Measurements from ENCODE around the gene ARMC2. TPM values are rescaled to one million over a fixed set of nuclear protein-coding genes. Genes with fewer than 3 reads are reported as not detected.

ARMC2 gene
- total RNA-seq, 4 donors from 2014 or later: 3.1 to 11.1 (median 5.7) TPM

GRCh38 chr6:109002882-109003281 is 154.7 kb downstream of the ARMC2 start:
- TF ChIP-seq POLR2A (IDR thresholded peaks at IDR 0.05): no peak
- TF ChIP-seq EP300 (IDR thresholded peaks at IDR 0.05): no peak
- TF ChIP-seq, protein P1, sequence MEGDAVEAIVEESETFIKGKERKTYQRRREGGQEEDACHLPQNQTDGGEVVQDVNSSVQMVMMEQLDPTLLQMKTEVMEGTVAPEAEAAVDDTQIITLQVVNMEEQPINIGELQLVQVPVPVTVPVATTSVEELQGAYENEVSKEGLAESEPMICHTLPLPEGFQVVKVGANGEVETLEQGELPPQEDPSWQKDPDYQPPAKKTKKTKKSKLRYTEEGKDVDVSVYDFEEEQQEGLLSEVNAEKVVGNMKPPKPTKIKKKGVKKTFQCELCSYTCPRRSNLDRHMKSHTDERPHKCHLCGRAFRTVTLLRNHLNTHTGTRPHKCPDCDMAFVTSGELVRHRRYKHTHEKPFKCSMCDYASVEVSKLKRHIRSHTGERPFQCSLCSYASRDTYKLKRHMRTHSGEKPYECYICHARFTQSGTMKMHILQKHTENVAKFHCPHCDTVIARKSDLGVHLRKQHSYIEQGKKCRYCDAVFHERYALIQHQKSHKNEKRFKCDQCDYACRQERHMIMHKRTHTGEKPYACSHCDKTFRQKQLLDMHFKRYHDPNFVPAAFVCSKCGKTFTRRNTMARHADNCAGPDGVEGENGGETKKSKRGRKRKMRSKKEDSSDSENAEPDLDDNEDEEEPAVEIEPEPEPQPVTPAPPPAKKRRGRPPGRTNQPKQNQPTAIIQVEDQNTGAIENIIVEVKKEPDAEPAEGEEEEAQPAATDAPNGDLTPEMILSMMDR (IDR thresholded peaks at IDR 0.05): no peak
- H3K4me1 ChIP-seq: peaks cover 0 to 67% (median 25%) of the 10 kb centered on the region in 4 donors
- DNase-seq (ENCODE audit: low spot score in 2 of 2): no peak
- H3K4me3 ChIP-seq: peak overlapping the region in 1 of 4 donors; percentile 13
- peaks cover 0 to 22% (median 0%) of the 10 kb centered on the region in 3 donors for H3K36me3 ChIP-seq
- H3K27me3 ChIP-seq: no peaks in the 10 kb centered on the region
- H3K27ac ChIP-seq: peak overlapping the region; percentile 49 to 98 (median 86)
- H3K9me3 ChIP-seq: no peaks in the 10 kb centered on the region

DNA sequence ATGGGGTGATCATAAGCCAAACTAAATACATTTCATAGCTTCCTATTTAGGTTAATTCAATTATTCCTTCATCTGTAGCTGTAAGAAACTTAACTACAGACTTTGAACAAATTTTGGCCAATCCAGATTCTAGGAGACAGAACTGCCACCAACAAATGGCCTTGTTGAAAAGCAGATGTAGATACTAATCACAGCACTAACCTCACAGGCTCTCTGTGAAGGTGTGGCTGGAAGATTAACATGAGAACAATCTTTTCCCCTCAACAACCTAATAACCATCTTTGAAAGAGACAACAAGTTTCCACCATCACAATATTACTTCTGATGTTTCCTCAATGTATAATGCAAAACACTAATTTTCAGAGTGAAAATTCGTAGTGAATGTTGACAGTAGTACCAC is 158.6 kb downstream of the ARMC2 start:
- no peak for DNase-seq (ENCODE audit: low spot score in 2 of 2)
- H3K27ac ChIP-seq: peak overlapping the region in 3 of 4 donors; percentile 87 to 98 (median 96)
- H3K9me3 ChIP-seq: no peaks in the 10 kb centered on the region
- no peaks in the 10 kb centered on the region for H3K27me3 ChIP-seq
- peaks cover 0 to 54% (median 17%) of the 10 kb centered on the region in 4 donors for H3K4me1 ChIP-seq
- H3K36me3 ChIP-seq: no peaks in the 10 kb centered on the region
- H3K4me3 ChIP-seq: peak overlapping the region in 3 of 4 donors; percentile 2 to 97 (median 93)
- TF ChIP-seq EP300 (IDR thresholded peaks at IDR 0.05): no peak
- TF ChIP-seq, protein P1 (IDR thresholded peaks at IDR 0.05): no peak
- TF ChIP-seq POLR2A (IDR thresholded peaks at IDR 0.05): no peak
- WGBS, 2 donors: 59 to 62% methylated on average over 1 of the region's 1 CpG

DNA sequence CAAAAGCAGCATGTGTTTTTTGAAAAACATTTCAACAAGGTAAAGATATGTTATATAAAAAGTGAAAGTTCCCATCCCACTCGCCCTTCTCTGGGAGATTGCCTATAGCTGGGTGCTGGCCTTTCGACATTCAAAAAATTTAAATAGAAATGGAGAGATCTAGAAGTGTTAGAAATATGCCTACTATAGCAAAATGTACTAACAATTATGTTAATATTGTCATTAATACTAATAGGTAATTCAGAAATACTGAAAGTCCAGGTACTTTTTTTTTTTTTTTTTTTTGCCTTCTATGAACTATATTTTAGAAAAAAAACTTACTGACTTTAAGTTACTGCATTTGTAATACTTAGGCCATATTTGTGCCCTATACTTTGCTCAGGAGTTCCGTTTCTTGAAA is 159.3 kb downstream of the ARMC2 start:
- Histone ChIP-seq H3K4me1 (peaks cover 0 to 47% (median 19%) of the 10 kb centered on the region in 4 donors), H3K36me3 (no peaks in the 10 kb centered on the region), H3K27ac (peak overlapping the region in 3 of 4 donors; percentile 87 to 98 (median 96)), H3K4me3 (peak overlapping the region; percentile 63 to 97 (median 95)), H3K9me3 (no peaks in the 10 kb centered on the region), H3K27me3 (no peaks in the 10 kb centered on the region)
- TF ChIP-seq POLR2A (IDR thresholded peaks at IDR 0.05): no peak
- TF ChIP-seq, protein P1 (IDR thresholded peaks at IDR 0.05): no peak
- DNase-seq (ENCODE audit: low spot score in 2 of 2): no peak
- 81 to 88% methylated on average over 3 of the region's 3 CpGs for WGBS, 2 donors

DNA sequence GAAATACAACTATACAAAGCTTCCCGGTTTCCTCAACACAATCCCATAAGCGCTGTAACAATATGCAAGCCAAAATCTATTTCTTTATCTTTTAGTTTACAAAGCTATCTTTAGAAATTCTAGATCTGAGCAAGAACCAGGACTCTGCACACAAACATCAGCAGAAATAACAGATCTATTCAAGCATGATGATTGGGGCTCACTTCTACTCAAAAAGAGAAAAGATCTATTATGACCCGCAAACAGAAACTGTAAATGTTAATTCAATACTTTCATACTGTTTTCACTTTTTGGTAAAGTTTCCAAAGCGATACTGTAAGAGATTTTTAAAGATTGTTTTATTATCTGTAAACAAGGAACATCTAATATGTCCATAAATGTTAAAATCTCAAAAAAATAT is 159.8 kb downstream of the ARMC2 start:
- Histone ChIP-seq H3K27ac (peak overlapping the region; percentile 84 to 98 (median 92)), H3K9me3 (no peaks in the 10 kb centered on the region), H3K4me3 (peak overlapping the region; percentile 63 to 97 (median 95)), H3K27me3 (no peaks in the 10 kb centered on the region), H3K36me3 (no peaks in the 10 kb centered on the region), H3K4me1 (peaks cover 0 to 42% (median 19%) of the 10 kb centered on the region in 4 donors)
- no peak for DNase-seq (ENCODE audit: low spot score in 2 of 2)
- 43 to 45% methylated on average over 4 of the region's 4 CpGs for WGBS, 2 donors
- no peak for TF ChIP-seq EP300 (IDR thresholded peaks at IDR 0.05)
- TF ChIP-seq POLR2A (IDR thresholded peaks at IDR 0.05): no peak
- TF ChIP-seq, protein P1 (IDR thresholded peaks at IDR 0.05): no peak

DNA sequence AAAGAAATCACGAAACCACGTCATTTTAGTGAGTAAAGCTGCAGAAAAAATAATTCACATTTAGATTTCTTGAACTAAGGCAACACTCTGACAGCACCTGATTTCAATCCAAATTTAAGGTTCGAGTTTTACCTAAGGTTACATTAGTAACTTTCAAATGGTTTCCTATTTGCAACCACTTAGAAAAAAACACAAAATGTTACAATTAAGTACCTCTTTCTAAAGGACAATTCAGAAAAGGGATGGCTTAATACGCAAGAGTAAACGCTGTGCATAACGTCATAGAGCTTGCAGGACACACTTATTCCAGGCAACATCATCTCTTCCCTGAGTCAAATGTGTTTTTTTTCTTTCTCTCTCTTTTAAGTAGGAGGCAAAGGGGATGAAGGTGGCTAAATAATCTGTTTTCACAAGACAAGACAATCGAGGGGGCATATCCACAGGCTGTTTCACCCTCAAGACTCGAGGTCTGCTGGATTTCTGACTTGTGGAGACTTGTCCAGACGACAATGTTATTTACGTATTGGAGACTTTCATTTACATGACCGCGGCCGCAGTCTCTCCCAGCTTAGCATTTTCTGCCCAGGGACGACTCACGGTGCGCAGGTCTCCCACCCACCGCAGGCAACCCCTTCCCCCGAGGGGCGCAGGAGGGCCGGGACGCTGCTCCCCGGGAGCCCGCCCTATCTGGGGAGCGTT is 160.5 kb downstream of the ARMC2 start:
- peaks cover 0 to 42% (median 19%) of the 10 kb centered on the region in 4 donors for H3K4me1 ChIP-seq
- no peaks in the 10 kb centered on the region for H3K9me3 ChIP-seq
- peak; percentile 24 to 41 for DNase-seq (ENCODE audit: low spot score in 2 of 2)
- peak overlapping the region; percentile 63 to 97 (median 95) for H3K4me3 ChIP-seq
- 6 to 9% methylated on average over 15 to 24 of the region's 24 CpGs for WGBS, 2 donors
- TF ChIP-seq POLR2A (IDR thresholded peaks at IDR 0.05): no peak
- TF ChIP-seq EP300 (IDR thresholded peaks at IDR 0.05): peak in 1 of 2 donors; percentile 66
- H3K27me3 ChIP-seq: no peaks in the 10 kb centered on the region
- no peaks in the 10 kb centered on the region for H3K36me3 ChIP-seq
- peak overlapping the region; percentile 84 to 98 (median 92) for H3K27ac ChIP-seq

Measured in tibial nerve (tissue), 4 donors.